H1 (cell line): Measurements from ENCODE around the gene ALOX15. TPM values are rescaled to one million over a fixed set of nuclear protein-coding genes. Genes with fewer than 3 reads are reported as not detected.

Experiments
- ATF2 ChIP-seq: IDR thresholded peaks from 2 replicates; pipeline ENCODE4 v1.6.1; 2012; ENCODE audit warnings: low read length, inconsistent platforms
- polyA plus RNA-seq, 7 experiments: library from polyadenylated mRNA; depleted of rRNA in 3 of 7; stranded (reverse) in 5 of 7; unstranded in 2 of 7; fragments of >200 nt in 5 of 7; fragments of 200-250 nt in 2 of 7; gene quantifications; 1 replicate in 5 of 7; 2 replicates in 1 of 7; 4 replicates in 1 of 7; pipeline versions ENCODE4 v1.2.1 to v1.2.3, GENCODE V29; 2011 to 2013; ENCODE audit warnings: missing spikeins in 2 of 7, mixed read lengths in 2 of 7
- total RNA-seq: library from RNA; stranded (reverse); fragmentation: NEBNext Ultra II Directional; extraction: Animal tissue kit (Norgen Biotek cat#: 25700); gene quantifications from 2 replicates; pipeline ENCODE4 v1.2.1, GENCODE V29; 2021

The ALOX15 gene
- total and polyA plus RNA-seq, 2 of the 8 experiments (the other 6 are each of a cell fraction or from before 2014, with no cell fraction given) = 1.5 to 1.7 TPM

GRCh38 chr17:4584101-4584916, 57.2 kb downstream of the ALOX15 start, which contains the start of gene SMTNL2 (continued):
- no peak for TF ChIP-seq ATF2
- TF ChIP-seq, all 59 proteins: peak for 5
